DND-41 (cell line): ENCODE measurements around the gene BUD31.

ENCODE experiments used
- ATAC-seq: fragments of 200-7000 bp; cut with Tn5 transposase; 3 replicates; pipeline ENCODE4 v1.9.1; 2021; ENCODE audit warnings: low read depth; ENCODE audit not compliant: insufficient read depth
- DNase-seq: peaks from one replicate; pipeline ENCODE4 v3.0.0-alpha.2; 2020
- H2AFZ ChIP-seq: 2 replicates; pipeline ENCODE4 v1.6.0; 2012; ENCODE audit warnings: low read depth, low read length
- H3K27ac ChIP-seq: 2 replicates; pipeline ENCODE4 v1.5.1; 2012; ENCODE audit warnings: low read length, inconsistent platforms
- H3K27me3 ChIP-seq: fragments of 200-600 bp; sonication (generic); 2 replicates; pipeline ENCODE4 v1.6.0; 2012; ENCODE audit warnings: low read length, mild to moderate bottlenecking, inconsistent platforms; ENCODE audit not compliant: insufficient read depth, poor library complexity
- H3K36me3 ChIP-seq: 2 replicates; pipeline ENCODE4 v1.5.1; 2012; ENCODE audit warnings: low read length, inconsistent platforms; ENCODE audit not compliant: insufficient read depth
- H3K4me1 ChIP-seq: 2 replicates; pipeline ENCODE4 v1.5.1; 2012; ENCODE audit warnings: mild to moderate bottlenecking, low read length; ENCODE audit not compliant: insufficient read depth
- H3K4me2 ChIP-seq: 2 replicates; pipeline ENCODE4 v1.6.0; 2012; ENCODE audit warnings: mild to moderate bottlenecking, moderate library complexity, low read length, inconsistent platforms; ENCODE audit not compliant: insufficient read depth
- H3K4me3 ChIP-seq, 2 experiments: fragments of 200-600 bp in 1 of 2; shearing (Covaris generic) in 1 of 2; 2 replicates each; pipeline ENCODE4 v1.5.1; 2012 to 2016; ENCODE audit warnings: inconsistent platforms in 2 of 2, low read length in 2 of 2, mild to moderate bottlenecking in 2 of 2, low read depth in 1 of 2, moderate library complexity in 1 of 2
- H3K79me2 ChIP-seq: 2 replicates; pipeline ENCODE4 v1.6.0; 2012; ENCODE audit warnings: low read length, inconsistent platforms; ENCODE audit not compliant: insufficient read depth
- H3K9ac ChIP-seq: 2 replicates; pipeline ENCODE4 v1.6.0; 2012; ENCODE audit warnings: low read depth, mild to moderate bottlenecking, inconsistent platforms, low read length, moderate library complexity
- H3K9me3 ChIP-seq: 2 replicates; pipeline ENCODE4 v1.5.1; 2012; ENCODE audit warnings: low read length, moderate library complexity, mild to moderate bottlenecking, inconsistent platforms; ENCODE audit not compliant: insufficient read depth, severe bottlenecking
- H4K20me1 ChIP-seq: 2 replicates; pipeline ENCODE4 v1.6.0; 2012; ENCODE audit warnings: low read length; ENCODE audit not compliant: insufficient read depth
- EZH2 ChIP-seq: IDR thresholded peaks from 3 replicates; pipeline ENCODE4 v1.6.1; 2012; ENCODE audit warnings: borderline replicate concordance, low read depth, mild to moderate bottlenecking, moderate library complexity, low read length, inconsistent platforms; ENCODE audit not compliant: severe bottlenecking
- TF ChIP-seq, protein P1 (sequence below): IDR thresholded peaks from 2 replicates; pipeline ENCODE4 v1.5.1; 2012; ENCODE audit warnings: borderline replicate concordance, low read length, moderate library complexity, mild to moderate bottlenecking; ENCODE audit not compliant: poor library complexity, severe bottlenecking; ENCODE audit errors: extremely low read depth

Gene BUD31

DNA sequence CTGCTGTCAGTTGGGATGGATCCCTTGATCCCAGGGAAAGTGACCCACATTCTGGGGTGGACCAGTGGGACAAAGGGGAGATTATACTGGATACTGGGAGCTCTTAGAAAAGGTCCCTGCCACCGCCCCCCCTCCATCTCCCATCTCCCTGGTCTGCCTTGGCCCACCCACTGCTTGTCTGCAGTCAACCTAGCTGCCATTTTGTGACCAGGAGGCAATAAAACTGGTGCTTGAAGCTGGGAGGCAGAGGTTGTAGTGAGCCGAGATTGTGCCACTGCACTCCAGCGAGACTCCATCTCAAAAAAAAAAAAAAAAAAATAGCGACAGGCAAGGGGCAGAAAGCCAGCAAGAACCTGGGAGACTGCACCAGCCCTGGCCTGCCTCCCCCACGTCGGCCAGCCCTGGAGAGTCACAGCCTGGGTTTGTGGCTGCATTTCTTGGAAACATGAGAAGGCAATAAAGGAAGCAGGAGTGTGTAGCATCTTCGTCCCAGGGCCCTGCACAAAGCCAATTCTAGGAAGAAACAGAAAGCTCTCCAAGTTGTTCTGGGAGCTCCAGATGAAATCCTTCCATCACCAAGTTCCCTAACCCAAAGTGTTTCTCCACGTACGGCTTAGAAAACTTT is 38.9 kb upstream of the BUD31 start:
- Histone ChIP-seq H3K4me3 (no peak overlapping the region), H3K9ac (no peak overlapping the region), H2AFZ (no peak overlapping the region), H3K27ac (no peak overlapping the region), H3K36me3 (peaks cover 31% of the 10 kb centered on the region), H3K4me1 (peaks cover 8% of the 10 kb centered on the region), H3K79me2 (peaks cover 2% of the 10 kb centered on the region), H4K20me1 (no peaks in the 10 kb centered on the region; the same call in 1 of the 2 replicates), H3K9me3 (no peaks in the 10 kb centered on the region), H3K4me2 (no peak overlapping the region), H3K27me3 (no peaks in the 10 kb centered on the region)
- ATAC-seq = no peak
- no peak for DNase-seq
- TF ChIP-seq, protein P1, sequence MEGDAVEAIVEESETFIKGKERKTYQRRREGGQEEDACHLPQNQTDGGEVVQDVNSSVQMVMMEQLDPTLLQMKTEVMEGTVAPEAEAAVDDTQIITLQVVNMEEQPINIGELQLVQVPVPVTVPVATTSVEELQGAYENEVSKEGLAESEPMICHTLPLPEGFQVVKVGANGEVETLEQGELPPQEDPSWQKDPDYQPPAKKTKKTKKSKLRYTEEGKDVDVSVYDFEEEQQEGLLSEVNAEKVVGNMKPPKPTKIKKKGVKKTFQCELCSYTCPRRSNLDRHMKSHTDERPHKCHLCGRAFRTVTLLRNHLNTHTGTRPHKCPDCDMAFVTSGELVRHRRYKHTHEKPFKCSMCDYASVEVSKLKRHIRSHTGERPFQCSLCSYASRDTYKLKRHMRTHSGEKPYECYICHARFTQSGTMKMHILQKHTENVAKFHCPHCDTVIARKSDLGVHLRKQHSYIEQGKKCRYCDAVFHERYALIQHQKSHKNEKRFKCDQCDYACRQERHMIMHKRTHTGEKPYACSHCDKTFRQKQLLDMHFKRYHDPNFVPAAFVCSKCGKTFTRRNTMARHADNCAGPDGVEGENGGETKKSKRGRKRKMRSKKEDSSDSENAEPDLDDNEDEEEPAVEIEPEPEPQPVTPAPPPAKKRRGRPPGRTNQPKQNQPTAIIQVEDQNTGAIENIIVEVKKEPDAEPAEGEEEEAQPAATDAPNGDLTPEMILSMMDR = no peak
- TF ChIP-seq EZH2 = no peak

DNA sequence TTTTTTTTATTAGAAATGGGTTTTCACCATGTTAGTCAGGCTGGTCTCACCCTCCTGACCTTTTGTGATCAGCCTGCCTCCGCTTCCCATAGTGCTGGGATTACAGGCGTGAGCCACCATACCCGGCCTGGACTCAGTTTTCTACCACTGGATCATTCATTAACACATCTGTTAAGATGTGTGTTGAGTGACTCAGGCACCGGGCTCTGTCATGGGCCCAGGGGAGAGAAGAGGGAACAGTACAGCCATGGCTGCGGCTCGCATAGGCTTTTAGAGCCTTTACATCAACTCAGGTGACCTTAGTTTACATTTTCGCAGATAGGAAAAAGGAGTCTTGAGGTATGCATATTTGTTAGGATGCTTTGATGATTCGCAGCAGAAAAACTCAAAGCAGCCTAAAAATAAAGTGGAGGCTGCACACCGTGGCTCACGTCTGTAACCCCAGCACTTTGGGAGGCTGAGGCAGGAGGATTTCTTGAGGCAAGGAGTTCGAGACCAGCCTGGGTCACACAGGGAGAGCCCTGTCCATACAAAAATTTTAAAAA is 37.3 kb upstream of the BUD31 start:
- Histone ChIP-seq H3K27me3 (no peaks in the 10 kb centered on the region), H3K9me3 (no peaks in the 10 kb centered on the region), H3K79me2 (peaks cover 17% of the 10 kb centered on the region), H3K4me3 (no peak overlapping the region), H2AFZ (no peak overlapping the region), H3K36me3 (peaks cover 23% of the 10 kb centered on the region), H3K27ac (no peak overlapping the region), H3K9ac (no peak overlapping the region), H3K4me2 (no peak overlapping the region), H3K4me1 (peaks cover 20% of the 10 kb centered on the region), H4K20me1 (peaks cover 10% of the 10 kb centered on the region; the same call in 1 of the 2 replicates)
- DNase-seq = no peak
- TF ChIP-seq, protein P1 = no peak
- no peak for TF ChIP-seq EZH2
- no peak for ATAC-seq

DNA sequence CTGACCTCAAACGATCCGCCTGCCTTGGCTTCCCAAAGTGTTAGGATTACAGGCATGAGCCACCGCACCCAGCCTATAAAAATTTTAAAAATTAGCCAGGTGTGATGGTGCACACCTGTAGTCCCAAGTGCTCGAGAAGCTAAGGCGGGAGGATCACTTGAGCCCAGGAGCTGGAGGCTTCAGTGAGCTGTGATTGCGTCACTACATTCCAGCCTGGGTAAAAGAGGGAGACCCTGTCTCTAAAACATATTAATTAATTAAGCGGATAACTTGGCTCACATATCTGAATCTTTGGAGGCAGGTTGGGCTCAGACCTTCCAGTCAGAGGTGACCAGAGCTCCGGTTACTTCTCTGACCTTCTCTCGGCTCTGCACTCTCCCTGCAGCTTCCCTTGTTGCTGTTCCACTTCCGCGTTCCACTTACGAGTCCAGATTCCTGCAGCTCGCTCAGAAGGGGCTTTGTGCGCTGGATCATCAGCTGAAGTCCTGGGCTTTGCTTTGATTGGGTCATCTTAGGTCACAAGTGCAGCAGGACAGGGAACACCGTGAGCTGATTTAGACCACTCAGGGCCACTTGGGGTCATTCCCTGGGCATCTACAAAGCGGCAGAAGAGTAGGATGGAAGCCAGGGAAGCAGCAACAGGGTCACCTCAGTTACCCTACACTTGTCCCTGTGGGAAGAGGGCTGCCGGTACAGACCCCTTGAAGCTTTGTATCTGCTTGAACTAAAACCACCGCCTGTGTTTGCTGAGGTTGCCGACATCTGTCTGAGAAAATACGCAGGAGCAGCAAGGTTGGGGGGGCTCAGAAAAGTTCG is 36.3 kb upstream of the BUD31 start:
- Histone ChIP-seq H2AFZ (no peak overlapping the region), H3K4me2 (no peak overlapping the region), H3K4me1 (peaks cover 20% of the 10 kb centered on the region), H3K9ac (no peak overlapping the region), H4K20me1 (peaks cover 11% of the 10 kb centered on the region; the same call in 1 of the 2 replicates), H3K27me3 (no peaks in the 10 kb centered on the region), H3K79me2 (peaks cover 26% of the 10 kb centered on the region), H3K36me3 (peaks cover 17% of the 10 kb centered on the region), H3K4me3 (no peak overlapping the region), H3K27ac (no peak overlapping the region), H3K9me3 (no peaks in the 10 kb centered on the region)
- no peak for ATAC-seq
- TF ChIP-seq, protein P1 = no peak
- no peak for TF ChIP-seq EZH2
- no peak for DNase-seq
